Endothelial cell of umbilical vein (primary cell): ENCODE measurements around the gene DHX34.

Experiments used
- EZH2 ChIP-seq: IDR thresholded peaks from 2 replicates; pipeline ENCODE4 v1.6.1; 2012; ENCODE audit warnings: borderline replicate concordance, low read depth, mild to moderate bottlenecking, moderate library complexity, low read length, inconsistent platforms; ENCODE audit not compliant: severe bottlenecking
- POLR2AphosphoS5 ChIP-seq: IDR thresholded peaks from 2 replicates; pipeline ENCODE4 v1.6.1; 2012; ENCODE audit warnings: low read depth, mild to moderate bottlenecking, control low read depth, low read length, moderate library complexity; ENCODE audit not compliant: insufficient read depth

- TF ChIP-seq EZH2 (no peak), POLR2AphosphoS5 (no peak)
Observed at GRCh38 chr19:47414469-47414868, 65.4 kb downstream of the DHX34 start.
